Measurements from ENCODE around the gene DSG4. TPM values are rescaled to one million over a fixed set of nuclear protein-coding genes. Genes with fewer than 3 reads are reported as not detected.

Gene DSG4
- total RNA-seq, 1 experiment from 2014 or later: not detected

DNA sequence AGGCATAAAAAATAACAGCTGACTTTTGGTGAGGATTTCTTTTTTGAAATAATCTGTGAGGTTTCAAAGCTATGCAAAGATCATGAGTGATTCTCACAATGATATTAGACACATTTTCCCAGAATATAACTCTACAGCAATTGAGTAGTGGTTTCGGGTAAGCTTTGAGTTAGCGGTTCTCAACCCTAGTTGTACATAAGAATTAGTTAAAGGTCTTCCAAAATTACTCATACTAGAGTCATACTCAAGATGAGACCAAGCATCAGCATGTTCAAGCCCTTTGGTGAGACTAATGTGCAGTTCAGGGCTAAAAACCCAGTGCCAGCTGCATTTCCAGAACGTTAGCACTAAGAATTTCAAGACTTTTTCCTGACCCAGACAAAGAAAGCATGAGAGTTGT is 31.1 kb downstream of the DSG4 start:
- no peak for DNase-seq (ENCODE audit: low read depth)

DNA sequence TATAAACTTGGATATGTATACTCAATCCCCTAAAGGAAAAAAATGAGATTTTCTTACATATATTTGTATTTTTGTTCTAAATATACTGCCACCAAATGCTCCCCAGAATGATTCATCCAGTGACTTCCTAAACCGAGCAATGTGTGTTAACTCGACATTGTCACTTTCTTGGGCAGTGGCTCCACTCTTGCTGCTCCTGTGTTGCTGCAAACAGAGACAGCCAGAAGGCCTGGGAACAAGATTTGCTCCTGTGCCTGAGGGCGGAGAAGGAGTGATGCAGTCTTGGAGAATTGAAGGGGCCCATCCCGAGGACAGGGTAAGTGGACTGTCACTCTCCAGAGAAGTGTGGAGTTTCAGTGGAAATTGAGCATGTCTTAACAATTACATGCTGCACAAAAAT is 32.7 kb downstream of the DSG4 start:
- no peak for DNase-seq (ENCODE audit: low read depth)

DNA sequence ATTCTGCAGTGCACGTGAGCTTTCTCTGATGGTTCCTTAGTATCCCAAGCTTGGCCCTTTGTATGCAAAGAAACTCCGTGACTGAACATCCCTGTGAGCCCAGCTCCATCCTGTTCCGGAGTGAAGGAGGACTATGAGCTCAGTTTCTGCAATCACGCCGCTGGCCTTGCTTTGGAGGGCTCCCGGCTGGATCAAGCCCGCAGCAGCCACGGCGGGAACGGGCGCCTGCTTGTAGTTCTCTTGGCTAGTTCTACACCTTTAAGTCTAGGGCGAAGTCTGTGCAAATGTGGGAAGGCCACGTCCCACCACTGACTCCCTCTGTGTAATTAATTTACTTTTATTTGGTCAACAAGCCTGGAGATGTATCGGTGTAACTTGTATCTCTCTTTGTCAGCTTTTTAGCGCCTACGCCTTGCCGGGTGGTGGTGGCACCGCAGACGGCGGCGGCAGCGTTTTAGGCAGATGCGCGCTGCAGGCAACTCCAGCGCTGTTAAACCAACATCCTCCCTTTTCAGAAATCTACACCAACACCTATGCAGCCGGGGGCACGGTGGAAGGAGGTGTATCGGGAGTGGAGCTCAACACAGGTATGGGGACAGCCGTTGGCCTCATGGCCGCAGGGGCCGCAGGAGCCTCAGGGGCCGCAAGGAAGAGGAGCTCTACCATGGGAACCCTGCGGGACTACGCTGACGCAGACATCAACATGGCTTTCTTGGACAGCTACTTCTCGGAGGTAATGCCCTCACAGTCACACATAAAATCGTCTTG is 34.3 kb downstream of the DSG4 start:
- DNase-seq (ENCODE audit: low read depth): no peak

DNA sequence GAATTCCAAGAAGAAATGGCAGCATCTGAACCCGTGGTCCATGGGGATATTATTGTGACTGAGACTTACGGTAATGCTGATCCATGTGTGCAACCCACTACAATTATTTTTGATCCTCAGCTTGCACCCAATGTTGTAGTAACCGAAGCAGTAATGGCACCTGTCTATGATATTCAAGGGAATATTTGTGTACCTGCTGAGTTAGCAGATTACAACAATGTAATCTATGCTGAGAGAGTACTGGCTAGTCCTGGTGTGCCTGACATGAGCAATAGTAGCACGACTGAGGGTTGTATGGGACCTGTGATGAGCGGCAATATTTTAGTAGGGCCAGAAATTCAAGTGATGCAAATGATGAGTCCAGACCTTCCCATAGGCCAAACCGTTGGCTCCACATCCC is 36.6 kb downstream of the DSG4 start:
- DNase-seq (ENCODE audit: low read depth): no peak

DNA sequence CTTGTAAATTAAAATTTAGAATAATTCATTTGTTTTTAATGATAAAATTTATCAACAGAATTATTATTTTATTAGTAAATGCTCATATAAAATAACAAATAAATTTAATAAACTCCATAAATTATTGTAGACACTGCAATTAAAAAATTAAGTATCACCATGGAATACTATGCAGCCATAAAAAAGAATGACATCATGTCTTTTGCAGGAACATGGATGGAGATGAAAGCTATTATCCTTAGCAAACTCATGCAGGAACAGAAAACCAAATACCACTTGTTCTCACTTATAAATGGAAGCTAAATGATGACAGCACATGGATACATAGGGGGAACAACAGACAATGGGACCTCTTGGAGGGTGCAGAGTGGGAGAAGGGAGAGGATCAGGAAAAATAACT is 41.3 kb downstream of the DSG4 start:
- DNase-seq (ENCODE audit: low read depth): no peak

DNA sequence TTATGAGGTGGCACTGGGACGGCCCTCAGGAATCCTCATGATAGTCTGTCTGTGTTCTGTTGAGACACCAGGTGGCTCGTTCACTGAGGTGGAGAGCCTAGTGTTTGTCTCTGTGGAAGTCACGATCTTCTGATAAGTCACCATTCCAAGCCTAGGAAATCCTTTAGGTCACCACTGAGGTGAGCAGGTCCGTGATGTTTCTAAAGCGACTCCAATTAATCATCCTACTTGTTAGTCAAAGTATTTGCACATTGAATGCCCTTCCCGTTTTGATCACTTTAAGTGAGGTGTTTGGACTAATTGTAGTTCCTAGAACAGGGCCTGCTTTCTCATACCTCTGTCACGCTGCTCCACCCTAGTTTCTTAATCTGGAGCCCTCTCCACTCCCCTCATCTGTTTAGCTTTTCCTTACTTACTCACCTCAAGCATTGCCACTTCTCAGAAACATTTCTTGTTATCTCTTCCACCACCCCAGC is 42.9 kb downstream of the DSG4 start:
- DNase-seq (ENCODE audit: low read depth): no peak

DNA sequence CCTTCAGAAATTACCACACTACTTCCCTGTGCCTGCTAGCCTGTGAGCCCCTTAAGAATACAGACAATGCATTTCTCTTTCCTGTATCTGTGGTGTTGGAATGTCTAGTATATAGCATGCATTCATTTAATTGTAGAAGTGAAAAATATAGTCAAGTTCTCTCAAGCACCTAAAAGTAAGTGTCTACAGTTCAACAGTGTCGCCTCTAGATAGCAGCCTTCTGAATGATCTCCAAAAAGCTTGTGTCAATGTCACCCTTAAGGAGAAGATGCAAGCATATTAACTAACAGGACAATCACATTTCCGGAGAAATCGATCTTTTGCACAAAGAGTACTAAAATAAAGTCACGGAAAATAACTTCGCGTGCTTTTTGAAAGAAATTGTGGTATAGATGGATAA is 43.5 kb downstream of the DSG4 start:
- no peak for DNase-seq (ENCODE audit: low read depth)

DNA sequence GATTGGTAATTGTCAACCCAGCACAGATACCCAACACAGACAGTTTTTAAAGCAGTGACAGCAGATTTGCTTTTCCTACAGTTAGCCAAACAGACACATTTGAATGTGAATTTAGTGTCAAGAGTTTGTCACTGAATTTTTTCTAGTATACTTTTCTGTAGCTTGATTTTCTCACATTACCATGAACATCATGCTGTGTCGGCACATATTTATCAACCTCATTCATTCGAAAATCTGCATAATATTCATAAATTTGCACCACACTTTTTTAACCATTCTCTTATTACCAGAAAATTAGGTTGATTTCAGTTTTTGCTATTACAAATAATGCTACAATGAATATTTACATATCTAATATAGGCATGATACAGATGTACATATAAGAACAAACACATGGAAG is 43.9 kb downstream of the DSG4 start:
- DNase-seq (ENCODE audit: low read depth): no peak

DNA sequence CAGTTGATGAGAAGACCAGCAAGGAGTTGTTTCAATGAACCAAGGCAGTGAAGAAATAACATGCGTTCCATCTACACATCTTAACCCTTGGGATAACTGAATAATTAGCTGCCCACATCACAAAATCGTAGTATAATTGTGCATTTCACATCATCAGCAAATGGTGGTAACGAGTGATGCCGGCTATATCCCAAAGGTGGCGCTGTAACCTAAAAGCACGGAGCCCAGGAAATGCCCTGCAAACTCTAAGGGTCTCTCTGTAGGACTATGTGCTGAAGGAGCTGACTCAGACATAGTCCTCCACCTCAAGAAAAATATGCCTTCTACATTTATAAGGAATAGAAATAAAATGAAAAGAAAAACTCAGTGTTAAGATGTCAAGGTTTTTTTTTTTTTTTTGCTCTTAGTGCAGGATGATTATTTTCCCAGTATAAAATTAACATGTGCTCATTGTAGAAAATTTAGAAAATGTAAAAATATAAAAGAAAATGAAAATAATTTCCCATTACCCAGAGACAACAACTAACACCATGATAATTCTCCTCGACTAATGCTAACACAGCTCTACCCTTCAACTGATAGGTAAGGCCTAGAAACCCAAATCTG is 47.9 kb downstream of the DSG4 start:
- DNase-seq (ENCODE audit: low read depth): no peak

DNA sequence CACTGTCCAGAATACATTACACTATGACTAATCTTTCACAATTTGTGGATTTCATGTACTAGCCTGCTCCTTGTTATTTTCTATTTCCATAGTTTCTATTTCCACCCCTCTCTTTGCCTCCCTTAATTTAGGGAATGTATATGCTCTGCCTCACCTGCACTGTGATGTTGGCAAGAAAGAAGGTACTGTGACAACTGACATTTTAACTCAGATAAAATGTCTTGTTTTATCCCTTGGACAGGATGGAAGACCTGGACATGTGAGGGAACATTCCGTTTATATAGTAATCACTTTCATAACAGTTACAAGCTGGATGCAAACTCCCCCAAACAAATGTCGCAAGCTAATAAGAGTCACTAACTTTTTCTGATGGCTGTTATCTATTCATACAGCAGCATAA is 49.4 kb downstream of the DSG4 start:
- no peak for DNase-seq (ENCODE audit: low read depth)

DNA sequence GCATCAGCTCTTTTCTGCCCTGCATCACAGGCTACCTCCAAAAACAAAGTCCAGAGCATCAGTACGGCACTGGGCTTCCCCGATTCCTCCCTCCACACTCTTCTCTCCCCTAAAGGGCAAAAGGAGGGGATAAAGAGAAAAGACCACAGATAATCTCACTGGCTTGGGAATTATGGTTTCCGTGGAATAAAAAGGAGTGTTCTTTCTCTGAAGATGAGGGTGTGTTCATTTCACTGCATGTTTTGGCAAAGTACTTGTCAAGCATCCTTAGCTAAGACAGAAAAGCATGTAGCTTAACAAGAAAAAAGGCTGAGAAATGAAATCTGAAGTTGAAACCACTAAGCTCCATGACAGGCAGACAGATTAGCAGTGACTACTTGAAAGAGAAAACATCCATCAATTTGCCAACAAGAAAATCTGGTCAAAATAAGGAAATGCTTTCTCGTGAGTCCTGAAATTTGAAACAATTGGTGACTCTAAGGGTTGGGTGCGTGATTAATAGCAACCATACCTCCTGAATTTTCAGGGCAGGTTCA is 50.4 kb downstream of the DSG4 start:
- DNase-seq (ENCODE audit: low read depth): no peak

DNA sequence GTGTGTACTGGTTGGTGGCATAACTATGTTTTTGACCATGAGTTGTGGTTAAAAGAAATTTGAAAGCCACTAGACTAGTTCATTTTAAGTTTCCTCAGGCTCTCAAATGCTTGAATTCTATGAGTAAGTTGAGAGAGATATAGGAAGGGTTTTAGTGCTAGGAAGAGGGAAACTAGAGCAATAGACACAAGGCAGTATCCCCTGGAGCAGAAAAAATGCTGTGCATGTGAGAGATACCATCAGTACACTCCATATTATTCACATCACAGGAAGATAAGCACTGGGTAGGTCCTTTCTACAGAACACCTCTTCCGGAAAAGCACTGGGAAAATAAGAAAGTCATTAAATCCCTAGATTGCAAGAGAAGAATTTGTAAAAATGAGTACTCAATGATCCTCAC is 51.6 kb downstream of the DSG4 start:
- DNase-seq (ENCODE audit: low read depth): no peak

DNA sequence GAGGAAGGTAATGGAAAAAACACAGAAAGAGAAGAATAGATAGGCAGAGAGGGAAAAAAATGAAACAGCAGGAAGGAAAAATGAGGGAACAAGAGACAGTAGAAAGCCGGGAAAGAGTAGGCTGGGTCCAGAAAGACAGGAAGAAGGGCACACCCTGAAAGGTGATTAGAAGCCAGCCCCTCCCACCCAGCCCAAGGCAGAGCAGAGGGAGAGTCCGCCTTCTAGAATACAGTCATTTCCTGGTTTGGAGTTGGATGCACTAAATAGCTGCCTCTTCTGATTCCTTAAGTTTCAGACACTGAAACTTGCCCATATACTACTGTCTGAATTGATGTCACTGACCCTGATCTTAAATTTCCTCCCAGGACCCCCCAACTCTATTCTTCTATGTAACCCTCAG is 53.0 kb downstream of the DSG4 start:
- no peak for DNase-seq (ENCODE audit: low read depth)

DNA sequence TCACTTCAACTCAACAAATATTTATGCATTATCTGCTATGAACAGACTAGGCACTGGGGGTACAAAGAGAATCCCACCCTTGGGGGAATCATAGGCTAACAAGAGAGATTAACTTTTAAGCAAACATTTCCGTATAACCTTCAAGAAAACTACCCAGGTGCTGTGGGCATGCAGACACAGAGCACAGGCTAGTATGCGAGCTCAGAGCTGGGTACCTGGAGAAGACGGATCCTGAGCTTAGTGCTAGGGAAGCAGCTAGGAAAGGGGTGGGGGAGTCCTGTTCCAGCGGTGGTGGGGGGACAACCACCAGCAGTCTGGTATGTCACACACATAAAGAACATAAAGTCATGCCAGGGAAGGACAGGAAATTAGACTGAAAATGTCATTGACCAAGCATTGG is 53.5 kb downstream of the DSG4 start:
- no peak for DNase-seq (ENCODE audit: low read depth)

DNA sequence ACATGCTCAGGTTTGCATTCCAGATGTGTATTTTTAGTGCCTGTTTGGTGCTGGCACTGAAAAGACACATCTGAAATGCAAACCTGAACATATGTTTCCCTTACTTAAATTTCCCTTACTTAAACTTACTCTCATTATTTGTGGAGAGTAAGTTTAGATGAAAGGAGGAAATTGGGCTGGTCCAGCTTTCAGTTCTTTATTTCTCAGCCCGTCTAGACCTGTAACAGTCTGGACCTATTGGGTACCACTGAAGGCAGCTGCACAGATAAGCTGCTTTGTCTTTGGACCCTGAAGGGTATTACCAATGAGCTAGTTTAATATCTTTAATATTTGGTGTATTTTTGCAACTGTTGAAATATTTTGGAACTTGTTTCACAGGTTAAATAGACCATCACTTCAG is 54.0 kb downstream of the DSG4 start:
- DNase-seq (ENCODE audit: low read depth): no peak

DNA sequence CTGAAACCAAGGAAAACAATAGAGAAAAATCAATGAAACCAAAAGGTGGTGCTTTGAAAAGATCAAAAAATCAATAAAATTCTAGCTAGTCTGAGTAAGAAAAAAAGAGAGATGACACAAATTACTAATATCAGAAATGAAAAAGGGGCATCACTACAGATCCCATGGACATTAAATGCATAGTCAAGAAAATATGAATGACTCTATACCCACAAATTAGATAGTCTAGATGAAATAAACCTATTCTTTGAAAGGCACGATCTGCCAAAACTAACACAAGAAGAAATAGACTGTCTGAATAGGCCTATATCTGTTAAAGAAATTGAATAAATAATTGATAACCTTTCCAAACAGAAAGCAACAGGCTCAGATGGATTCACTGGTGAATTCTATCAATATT is 55.7 kb downstream of the DSG4 start:
- no peak for DNase-seq (ENCODE audit: low read depth)

DNA sequence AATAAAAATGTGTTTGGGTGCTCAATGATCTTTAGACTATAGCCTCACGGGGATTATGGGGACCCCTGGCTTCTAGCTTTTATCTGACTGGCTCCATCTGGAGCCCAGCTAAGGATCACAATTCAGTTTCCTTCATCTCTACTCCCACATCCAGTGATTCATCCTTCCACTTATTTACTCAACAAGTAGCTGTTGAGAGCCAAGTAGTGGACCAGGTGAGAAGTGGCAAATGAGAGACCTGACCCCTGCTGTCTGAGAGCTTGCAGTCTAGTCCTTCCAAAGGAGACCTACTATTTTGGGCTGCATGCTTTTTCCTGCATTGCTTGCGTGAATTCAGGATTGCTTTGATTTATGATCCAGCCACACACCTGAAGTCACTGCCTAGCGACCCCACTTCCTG is 60.2 kb downstream of the DSG4 start:
- DNase-seq (ENCODE audit: low read depth): no peak

DNA sequence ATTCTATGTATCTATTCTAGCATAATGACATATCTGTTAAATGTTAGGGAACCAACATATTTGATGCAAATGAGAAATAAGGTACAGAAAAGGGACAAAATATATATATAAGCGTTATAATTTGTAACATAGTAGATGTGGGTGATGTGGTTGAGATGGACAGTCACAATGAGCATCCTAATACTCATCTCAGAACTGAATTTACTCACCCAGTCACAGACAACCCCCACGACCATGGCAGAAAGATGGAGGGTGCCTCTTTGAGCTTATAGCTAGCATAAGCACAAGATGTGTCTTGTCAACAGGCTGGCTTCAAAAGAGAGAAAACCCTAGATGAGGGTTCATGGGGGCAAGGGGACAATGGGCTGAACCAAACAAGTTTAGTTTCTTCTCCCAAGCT is 61.8 kb downstream of the DSG4 start:
- no peak for DNase-seq (ENCODE audit: low read depth)

DNA sequence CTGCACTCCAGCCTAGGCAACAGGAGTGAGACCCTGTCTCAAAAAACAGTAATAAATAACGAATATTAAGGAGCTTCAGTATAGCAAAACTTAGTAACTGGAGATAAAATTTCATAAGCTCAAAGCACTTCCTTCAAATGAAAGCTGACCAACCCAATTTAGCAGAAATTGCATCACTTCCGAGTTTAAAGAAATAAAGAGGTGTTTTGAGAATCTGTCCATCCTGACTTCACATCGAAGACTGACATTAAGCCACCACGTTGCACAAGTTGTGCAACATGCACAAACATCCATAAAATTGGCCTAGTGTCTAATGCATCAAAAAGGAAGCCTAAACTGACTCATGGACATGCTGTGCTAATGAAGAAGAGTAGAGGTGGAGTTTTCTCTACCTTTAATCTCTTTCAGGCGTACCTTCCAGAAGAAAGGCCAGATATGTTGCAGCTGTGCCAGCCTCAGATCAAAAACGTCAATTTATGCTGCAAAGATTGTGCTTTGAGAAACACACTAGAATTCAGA is 63.3 kb downstream of the DSG4 start:
- DNase-seq (ENCODE audit: low read depth): no peak

DNA sequence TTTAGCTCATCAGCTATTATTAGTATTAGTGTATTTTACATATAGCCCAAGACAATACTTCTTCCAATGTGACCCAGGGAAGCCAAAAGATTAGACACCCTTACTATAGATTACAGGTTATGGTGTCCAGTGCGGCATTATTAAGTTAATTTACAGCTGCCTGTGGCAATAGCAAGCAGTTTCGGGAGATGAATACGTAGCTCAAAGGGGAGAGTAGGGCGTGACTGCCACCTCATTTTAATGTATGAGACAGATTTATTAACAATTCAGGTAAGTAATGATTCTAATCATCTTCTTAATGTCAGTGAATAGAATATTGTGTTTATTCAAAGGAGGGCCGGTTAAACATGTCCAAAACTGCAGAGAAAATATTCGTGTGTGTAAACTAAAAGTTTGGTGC is 64.2 kb downstream of the DSG4 start:
- DNase-seq (ENCODE audit: low read depth): no peak

DNA sequence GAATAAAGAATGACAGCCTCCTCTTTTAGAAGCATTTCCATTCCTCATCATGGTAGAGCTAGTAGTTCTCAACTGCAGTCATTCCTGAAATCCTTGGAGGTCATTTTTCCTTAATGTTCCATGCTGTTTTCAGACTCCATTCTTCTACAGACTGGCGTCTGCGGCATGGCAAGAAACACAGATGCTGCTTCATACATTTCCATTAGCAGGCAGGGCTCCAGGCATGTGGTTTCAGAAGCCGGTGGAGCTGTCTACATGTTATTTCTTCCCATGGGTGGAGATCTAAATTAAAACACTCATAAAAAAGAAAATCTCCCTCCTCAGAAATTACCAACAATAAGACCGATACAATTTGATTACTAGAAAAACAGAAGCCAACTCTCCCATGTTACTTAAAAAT is 64.9 kb downstream of the DSG4 start:
- DNase-seq (ENCODE audit: low read depth): no peak

DNA sequence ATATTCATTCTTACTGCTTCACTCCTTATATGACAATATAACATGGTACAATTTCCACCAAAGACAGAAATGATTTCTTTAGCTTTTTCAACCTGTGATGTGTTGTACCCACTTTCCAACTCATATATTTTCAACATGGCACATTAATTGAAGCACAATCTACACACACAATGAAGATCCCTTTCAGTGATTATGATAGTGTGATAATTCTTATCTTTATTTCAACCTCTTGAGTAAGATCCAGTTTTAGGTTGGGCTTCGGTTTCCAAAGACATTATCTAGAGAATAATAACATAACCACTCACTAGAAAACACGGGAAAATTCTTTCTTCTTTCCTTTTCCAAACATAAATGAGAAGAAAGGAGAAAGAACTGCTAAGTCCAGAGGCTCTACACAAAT is 67.6 kb downstream of the DSG4 start:
- DNase-seq (ENCODE audit: low read depth): no peak

DNA sequence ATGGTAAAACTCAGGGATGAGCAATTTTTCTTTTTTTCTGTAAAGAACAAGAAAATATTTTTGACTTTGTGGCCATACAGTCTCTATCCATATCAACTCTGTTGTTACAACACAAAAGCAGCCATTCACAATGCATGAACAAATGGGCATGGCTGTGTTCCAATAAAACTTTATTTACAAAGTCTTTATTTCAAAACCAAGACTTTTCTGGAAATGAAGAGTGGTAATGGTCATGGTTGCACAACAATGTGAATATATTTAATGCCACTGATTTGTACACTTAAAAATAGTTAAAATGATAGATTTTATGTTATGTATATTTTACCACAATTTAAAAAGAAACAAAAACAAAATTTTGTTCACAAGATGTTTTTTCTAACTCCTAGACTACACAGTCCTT is 69.3 kb downstream of the DSG4 start:
- DNase-seq (ENCODE audit: low read depth): no peak

Measured in M059J (cell line).